ENCODE measurements around the gene TNS3.

Gene TNS3

DNA sequence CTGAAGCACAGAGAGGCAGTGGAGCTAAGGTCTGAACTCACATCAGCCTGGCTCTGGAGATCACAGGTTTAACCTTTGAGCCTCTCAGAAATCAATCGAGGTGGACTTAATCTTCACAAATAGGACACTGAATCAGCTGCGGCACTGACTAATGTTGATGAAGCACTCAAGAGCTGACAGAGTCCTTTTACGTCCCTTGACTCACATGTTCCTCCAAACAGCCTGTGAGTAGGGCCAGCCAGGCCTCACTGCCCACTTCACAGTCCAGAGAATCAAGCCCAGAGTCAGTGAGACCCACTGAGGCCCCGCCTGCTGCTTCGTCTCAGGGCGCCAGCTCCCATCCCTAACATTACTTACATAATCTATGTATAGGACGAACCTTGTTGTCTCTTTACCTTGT, 63.1 kb downstream of the TNS3 start:
- DNase-seq: no peak

- DNase-seq: no peak
Observed at GRCh38 chr7:47517821-47518480, 64.0 kb downstream of the TNS3 start.

GRCh38 chr7:47516985-47517600, 64.8 kb downstream of the TNS3 start:
- no peak for DNase-seq

DNA sequence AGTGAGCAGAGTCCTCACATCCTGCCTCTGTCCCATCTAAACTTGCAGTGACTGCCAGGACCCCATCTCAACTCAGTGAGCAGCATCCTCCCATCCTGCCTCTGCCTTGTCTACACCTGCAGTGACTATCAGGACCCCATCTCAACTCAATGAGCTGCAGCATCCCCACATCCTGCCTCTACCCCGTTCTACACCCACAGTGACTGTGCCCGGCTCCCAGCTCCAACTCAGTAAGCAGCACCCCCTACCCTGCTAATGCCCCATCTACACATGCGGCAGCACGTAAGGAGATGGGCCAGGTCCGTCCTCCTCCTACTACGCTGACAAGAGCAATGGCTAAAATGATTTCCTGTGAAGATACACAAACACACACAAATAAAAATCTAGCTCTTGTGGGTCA, 65.5 kb downstream of the TNS3 start:
- DNase-seq: no peak

GRCh38 chr7:47515305-47515834, 66.5 kb downstream of the TNS3 start:
- no peak for DNase-seq

- no peak for DNase-seq
Observed at GRCh38 chr7:47514818-47515217, 67.1 kb downstream of the TNS3 start.

- DNase-seq: no peak
Observed at GRCh38 chr7:47514367-47514766, 67.5 kb downstream of the TNS3 start.

DNA sequence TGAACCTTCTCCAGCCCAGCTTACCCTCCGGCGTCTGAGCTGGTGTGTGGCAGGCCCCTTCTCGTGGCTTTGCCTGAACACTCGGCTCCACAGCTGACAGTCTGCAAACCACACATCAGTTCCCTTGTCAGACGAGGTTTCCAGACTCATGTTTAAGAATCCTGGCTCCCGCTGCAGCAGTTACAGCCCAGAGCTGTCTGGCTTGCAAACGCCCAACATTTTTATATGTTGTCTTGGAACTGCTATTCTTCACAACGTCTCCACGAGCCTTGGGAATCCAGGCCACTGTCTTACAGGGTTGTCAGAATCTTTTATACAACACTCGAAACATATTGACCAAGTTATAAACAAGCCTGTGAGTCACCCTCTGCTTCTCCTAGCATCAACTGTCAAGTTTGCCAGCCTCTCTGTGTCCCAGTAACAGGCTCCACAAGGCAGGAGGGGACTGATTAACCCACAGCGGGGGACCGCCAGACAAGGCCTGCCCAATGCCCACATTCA, 68.1 kb downstream of the TNS3 start:
- DNase-seq: no peak

GRCh38 chr7:47512481-47513176, 69.3 kb downstream of the TNS3 start:
- no peak for DNase-seq

- no peak for DNase-seq
Observed at GRCh38 chr7:47511699-47512370, 70.1 kb downstream of the TNS3 start.

DNA sequence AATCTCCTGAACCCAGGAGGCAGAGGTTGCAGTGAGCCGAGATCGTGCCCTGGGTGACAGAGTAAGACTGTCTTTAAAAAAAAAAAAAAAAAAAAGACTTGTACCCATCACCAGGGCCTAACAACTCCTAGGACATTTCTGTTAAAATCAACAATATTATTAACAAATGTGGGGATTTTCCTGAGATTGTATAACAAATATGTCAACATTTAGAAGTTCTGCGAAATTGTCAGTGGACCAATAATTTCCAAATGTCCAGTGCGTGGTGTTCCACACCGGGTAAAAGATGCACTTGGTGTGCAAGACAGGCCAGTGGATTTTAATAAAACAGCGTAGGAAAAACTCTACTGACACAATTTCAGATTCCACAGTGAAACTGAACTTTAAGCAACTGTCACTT, 71.1 kb downstream of the TNS3 start:
- DNase-seq: no peak

- no peak for DNase-seq
Observed at GRCh38 chr7:47510192-47510591, 71.7 kb downstream of the TNS3 start.

DNA sequence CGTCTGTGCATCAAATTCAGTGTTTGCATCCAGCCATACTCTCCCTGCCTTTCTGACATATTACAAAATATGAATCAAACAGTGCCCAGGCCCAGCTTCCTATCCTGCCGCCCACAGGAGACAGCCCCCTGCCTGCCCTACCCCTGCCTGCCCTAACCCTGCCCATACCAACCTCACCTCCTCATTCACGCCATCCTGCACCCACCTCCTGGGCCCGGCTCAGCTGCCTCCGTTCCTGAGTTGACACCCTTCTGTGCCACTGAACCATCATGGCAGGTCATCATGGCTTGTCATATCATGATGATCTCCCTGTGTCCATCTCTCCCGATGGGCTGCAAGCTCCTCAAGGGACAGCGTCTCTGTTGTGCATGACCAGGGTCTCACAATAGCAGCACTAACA, 72.3 kb downstream of the TNS3 start:
- no peak for DNase-seq

DNA sequence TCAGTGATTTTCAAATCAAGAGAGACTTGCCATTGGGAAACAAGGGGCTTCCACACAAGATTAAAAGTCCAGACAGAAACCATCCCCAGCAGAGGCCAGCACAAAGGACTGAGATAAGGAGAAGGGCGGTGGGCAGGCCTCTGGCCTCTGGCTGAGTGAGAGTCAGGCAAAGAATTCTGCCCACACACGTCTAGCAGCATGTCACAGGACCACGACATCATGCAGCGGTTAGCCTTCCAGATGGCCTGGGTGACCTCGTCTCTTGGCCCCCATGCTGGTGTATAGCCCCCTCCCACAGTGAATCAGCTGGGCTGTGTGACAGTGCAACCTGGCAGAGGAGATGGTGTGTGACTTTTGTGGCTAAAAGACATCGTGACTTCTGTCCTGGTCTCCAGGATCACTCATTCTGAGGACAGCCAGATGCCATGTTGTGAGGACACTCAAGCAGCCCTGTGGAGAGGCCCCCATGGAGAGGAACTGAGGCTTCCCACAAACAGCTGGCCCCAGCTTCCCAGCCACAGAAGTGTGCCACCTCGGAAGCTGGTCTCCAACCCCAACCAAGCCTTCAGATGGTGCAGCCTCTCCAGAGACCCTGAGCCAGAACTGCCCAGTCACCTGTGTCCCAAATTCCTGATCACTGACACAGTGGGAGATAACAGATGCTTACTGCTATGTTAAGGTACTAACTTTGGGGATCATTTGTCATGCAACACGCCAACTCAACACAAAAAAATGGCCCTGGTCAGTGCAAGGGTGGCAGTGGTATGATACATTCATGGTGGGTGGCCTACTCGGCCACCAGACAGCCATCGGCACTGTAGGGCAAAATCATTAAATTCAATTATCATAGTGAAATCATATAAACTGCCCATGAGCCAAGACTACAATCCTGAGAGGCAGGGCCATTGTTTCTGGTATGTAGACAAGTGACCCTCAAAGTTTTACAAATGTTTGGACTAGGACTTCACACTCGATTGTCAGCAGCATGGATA, 73.2 kb downstream of the TNS3 start:
- DNase-seq: no peak

GRCh38 chr7:47507522-47507921, 74.4 kb downstream of the TNS3 start:
- DNase-seq: no peak

DNA sequence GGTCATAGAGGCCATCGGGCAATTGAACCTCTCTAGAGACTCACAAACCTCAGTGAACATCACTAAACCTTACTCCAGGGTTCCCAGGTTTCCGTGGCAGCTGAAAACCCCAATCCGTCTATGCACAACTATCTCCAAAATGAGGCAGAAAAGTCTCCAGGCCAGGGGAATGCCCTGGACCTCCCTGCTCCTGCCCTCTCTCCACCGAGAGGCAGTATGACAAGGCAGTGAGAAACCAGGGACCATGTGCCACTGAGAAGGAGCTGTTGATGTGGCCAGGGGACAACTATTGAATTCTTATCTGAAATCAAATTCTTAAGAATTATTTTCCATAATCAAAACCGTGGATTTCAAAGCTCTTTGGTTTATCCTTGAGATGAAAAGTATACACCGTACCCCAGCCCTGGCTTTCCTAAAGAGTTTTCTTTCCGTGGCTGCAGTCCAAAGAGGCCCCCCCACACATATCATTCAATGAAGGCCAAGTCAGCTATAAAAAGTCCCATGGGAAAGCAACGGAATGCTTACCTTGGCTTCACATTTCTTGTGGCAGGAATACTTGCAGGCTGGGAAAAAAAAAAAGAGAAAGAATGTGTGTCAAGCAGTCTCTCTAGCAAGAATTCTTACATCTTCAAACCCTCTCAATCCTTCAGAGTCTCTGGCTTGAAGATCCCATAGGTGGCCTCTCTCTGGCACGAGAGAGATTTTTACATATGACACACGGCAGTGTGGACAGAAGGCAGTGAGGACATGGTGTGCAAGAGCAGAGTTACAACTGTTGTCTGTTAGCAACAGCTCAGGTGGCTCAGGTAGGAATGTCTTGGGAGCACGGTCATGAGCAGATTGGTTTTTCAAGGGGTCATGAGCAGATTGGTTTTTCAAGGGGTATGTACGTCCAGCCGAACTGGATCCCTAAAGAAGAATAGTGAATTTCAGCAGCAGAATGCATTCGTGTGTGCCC, 75.2 kb downstream of the TNS3 start:
- DNase-seq: peak; percentile 63

DNA sequence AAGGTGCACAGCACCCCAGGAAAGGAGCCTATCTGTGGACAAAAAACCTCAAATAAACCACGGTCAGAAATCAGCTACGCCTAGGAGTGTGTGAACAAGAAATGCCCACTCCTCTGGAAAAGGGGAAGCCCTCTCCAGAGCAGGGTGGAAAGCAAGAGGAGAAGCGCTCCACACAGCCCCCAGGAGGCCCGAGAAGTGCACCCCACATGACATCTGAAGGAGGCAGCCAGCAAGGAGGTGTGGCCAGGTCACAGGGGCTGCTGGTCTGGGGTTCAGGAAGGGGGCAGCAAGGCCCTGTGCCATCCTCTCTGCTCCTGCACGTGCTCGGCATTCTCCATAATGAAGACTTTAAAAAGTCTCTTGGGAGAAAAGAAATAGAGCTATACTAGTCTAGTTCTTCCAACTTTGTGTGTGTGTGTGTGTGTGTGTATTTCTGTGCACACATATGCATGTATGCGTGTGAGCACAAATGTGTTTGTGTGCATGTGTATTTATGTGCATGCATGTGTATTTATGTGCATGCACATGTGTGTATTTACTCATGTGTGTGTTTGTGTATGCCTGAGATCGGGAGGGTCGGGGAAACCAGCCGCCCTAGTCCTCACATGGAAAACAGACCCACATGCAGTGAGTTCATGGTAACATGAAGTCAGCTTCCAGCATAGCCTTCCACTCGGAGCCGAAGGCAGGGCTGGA, 76.5 kb downstream of the TNS3 start:
- DNase-seq: no peak

- no peak for DNase-seq
Observed at GRCh38 chr7:47504551-47505311, 77.2 kb downstream of the TNS3 start.

DNA sequence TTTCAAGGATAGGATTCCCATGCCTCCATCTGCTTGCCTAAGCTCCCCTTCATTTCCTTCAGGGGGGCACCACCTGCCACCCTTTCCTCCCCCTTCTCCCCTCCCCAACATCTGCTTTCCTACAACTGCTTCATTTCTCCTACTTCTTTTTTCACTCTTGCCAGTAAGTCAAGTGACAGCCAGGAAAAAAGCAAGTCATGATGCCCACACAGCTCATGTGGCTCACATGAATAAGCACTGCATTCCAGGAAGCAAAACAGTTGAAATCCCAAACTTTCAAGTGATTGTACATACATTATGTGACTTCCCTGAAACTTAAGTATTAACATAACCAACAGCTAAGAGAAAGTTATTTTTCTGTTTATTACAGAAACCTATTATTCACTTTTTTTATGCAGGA, 78.6 kb downstream of the TNS3 start:
- DNase-seq: no peak
